Measurements from ENCODE around the gene FLNC.

FLNC gene

GRCh38 chr7:128790315-128791041 is 39.7 kb upstream of the FLNC start:
- TF ChIP-seq, protein P1, sequence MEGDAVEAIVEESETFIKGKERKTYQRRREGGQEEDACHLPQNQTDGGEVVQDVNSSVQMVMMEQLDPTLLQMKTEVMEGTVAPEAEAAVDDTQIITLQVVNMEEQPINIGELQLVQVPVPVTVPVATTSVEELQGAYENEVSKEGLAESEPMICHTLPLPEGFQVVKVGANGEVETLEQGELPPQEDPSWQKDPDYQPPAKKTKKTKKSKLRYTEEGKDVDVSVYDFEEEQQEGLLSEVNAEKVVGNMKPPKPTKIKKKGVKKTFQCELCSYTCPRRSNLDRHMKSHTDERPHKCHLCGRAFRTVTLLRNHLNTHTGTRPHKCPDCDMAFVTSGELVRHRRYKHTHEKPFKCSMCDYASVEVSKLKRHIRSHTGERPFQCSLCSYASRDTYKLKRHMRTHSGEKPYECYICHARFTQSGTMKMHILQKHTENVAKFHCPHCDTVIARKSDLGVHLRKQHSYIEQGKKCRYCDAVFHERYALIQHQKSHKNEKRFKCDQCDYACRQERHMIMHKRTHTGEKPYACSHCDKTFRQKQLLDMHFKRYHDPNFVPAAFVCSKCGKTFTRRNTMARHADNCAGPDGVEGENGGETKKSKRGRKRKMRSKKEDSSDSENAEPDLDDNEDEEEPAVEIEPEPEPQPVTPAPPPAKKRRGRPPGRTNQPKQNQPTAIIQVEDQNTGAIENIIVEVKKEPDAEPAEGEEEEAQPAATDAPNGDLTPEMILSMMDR (IDR thresholded peaks at IDR 0.05; ENCODE audit: extremely low read depth, missing control alignments), result no peak
- DNase-seq (ENCODE audit: low spot score), result peak; percentile 34

GRCh38 chr7:128791121-128791971 is 38.9 kb upstream of the FLNC start, which contains the start of gene CCDC136:
Gene CCDC136 (plus strand): TSS chr7:128791968. CDS start chr7:128792412, 444 bp downstream.
- peak; percentile 96 for DNase-seq (ENCODE audit: low spot score)
- TF ChIP-seq, protein P1 (IDR thresholded peaks at IDR 0.05; ENCODE audit: extremely low read depth, missing control alignments), result no peak

GRCh38 chr7:128791972-128792327 is 38.3 kb upstream of the FLNC start:
- TF ChIP-seq, protein P1 (IDR thresholded peaks at IDR 0.05; ENCODE audit: extremely low read depth, missing control alignments), result no peak
- DNase-seq (ENCODE audit: low spot score), result no peak

DNA sequence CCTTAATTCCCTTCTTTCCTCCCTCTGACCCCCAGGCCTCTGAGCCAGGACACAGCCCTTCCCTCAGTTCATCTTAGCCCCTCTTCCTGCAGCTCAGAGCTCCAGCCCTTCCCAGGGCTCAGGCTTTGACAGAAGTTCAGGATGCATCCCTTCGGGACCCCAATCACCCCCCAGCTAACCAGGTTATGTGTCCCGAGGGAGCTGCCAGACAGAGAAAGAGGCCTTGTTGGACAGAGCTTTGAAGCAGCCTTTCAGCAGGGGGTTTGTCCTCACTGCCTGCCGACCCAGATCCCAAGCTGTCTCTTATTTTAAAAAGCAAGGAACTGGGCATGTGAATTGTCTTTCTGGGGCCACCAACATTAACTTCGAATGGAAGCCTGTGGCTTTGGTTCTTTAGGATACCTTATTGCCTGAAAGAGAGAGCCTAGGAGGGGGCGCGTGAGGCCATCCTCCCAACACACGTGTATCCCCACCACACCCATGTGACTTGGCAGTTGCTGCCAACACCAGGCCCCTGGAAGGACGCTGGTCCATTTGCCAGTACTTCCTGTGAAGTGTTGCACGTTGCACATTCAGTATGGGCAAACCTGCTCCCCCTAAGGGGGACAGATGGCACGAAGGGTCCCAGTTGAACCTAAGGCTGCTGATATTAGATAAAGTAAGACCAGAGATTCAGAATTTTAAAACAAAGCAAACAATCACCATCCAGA is 37.6 kb upstream of the FLNC start:
- DNase-seq (ENCODE audit: low spot score), result no peak
- TF ChIP-seq, protein P1 (IDR thresholded peaks at IDR 0.05; ENCODE audit: extremely low read depth, missing control alignments), result no peak

GRCh38 chr7:128793181-128793547 is 37.0 kb upstream of the FLNC start:
- DNase-seq (ENCODE audit: low spot score), result no peak
- TF ChIP-seq, protein P1 (IDR thresholded peaks at IDR 0.05; ENCODE audit: extremely low read depth, missing control alignments), result no peak

- TF ChIP-seq, protein P1 (IDR thresholded peaks at IDR 0.05; ENCODE audit: extremely low read depth, missing control alignments), result peak; percentile 15
These were observed 36.2 kb upstream of the FLNC start for GRCh38 chr7:128794020-128794419.

More at GRCh38 chr7:128794020-128794419, 36.2 kb upstream of the FLNC start:
- peak; percentile 55 for DNase-seq (ENCODE audit: low spot score)
